H1 (cell line): Measurements from ENCODE around the gene COL12A1. TPM values are rescaled to one million over a fixed set of nuclear protein-coding genes. Genes with fewer than 3 reads are reported as not detected.

ENCODE experiments used
- CTCF ChIA-PET: fragments of 300-600 bp; sonication (Branson Sonifier 250); formaldehyde crosslinking; loops from one replicate; lab custom pipeline; 2021; ENCODE audit not compliant: partially characterized antibody; lab: Charles Lee
- POLR2A ChIA-PET: fragments of 300-600 bp; sonication (Branson Sonifier 250); formaldehyde crosslinking; loops from one replicate; lab custom pipeline; 2021; ENCODE audit warnings: inconsistent platforms; ENCODE audit not compliant: partially characterized antibody; lab: Charles Lee
- DNase-seq, 2 experiments: peaks; one replicate each; pipeline versions ENCODE4 v3.0.0 to v3.0.0-alpha.2; 2010 to 2022; ENCODE audit warnings: low spot score in 2 of 2, low read depth in 1 of 2, mixed read lengths in 1 of 2
- FAIRE-seq: peaks from 2 replicates; lab custom pipeline; 2011; peaks lifted over from hg19 to GRCh38; lab: Jason Lieb, UNC
- H2AFZ ChIP-seq: 2 replicates; pipeline ENCODE4 v1.8.1; 2012; ENCODE audit warnings: low read length, inconsistent platforms
- H2AK5ac ChIP-seq: 2 replicates; pipeline ENCODE4 v1.6.1; 2013; ENCODE audit warnings: low read depth, low read length
- H2BK120ac ChIP-seq: replicated peaks from 2 replicates; pipeline ENCODE3; 2013; ENCODE audit warnings: low read depth, low read length, inconsistent platforms
- H2BK12ac ChIP-seq: 2 replicates; pipeline ENCODE4 v1.6.1; 2013; ENCODE audit warnings: low read depth, low read length
- H2BK15ac ChIP-seq: 2 replicates; pipeline ENCODE4 v1.6.1; 2013; ENCODE audit warnings: low read length
- H2BK20ac ChIP-seq: 2 replicates; pipeline ENCODE4 v1.6.1; 2013; ENCODE audit warnings: low read length
- H2BK5ac ChIP-seq: 2 replicates; pipeline ENCODE4 v1.6.1; 2013; ENCODE audit warnings: low read depth, low read length
- H3K14ac ChIP-seq: 2 replicates; pipeline ENCODE4 v1.6.1; 2013; ENCODE audit warnings: inconsistent platforms; ENCODE audit not compliant: insufficient read length
- H3K18ac ChIP-seq: 2 replicates; pipeline ENCODE4 v1.6.1; 2013; ENCODE audit warnings: low read length; ENCODE audit errors: extremely low read depth
- H3K23ac ChIP-seq: 2 replicates; pipeline ENCODE4 v1.6.1; 2013; ENCODE audit warnings: inconsistent platforms; ENCODE audit not compliant: insufficient read length
- H3K23me2 ChIP-seq: 2 replicates; pipeline ENCODE4 v1.6.1; 2013; ENCODE audit warnings: low read depth, low read length
- H3K27ac ChIP-seq: 2 replicates; pipeline ENCODE4 v1.6.1; 2011; ENCODE audit warnings: low read depth, low read length, inconsistent platforms
- H3K27me3 ChIP-seq, 4 experiments: replicated peaks in 1 of 4; 1 replicate in 1 of 4; 2 replicates in 3 of 4; pipeline versions ENCODE4 v1.6.1 to v1.8.1; 2011 to 2013; ENCODE audit warnings: low read length in 3 of 4, mild to moderate bottlenecking in 3 of 4, inconsistent platforms in 2 of 4, mixed read lengths in 2 of 4, moderate library complexity in 1 of 4; ENCODE audit not compliant: control insufficient read depth in 3 of 4, insufficient read depth in 3 of 4; ENCODE audit errors: extremely low read depth in 1 of 4
- H3K36me3 ChIP-seq, 4 experiments: 2 replicates each; pipeline versions ENCODE4 v1.6.1 to v1.8.1; 2011 to 2013; ENCODE audit warnings: mild to moderate bottlenecking in 4 of 4, low read length in 3 of 4, moderate library complexity in 2 of 4, control low read depth in 1 of 4, inconsistent platforms in 1 of 4; ENCODE audit not compliant: insufficient read depth in 4 of 4, control insufficient read depth in 2 of 4
- H3K4ac ChIP-seq: replicated peaks from 2 replicates; pipeline ENCODE3; 2013; ENCODE audit warnings: low read length, low read depth, mixed read lengths, inconsistent platforms; ENCODE audit not compliant: insufficient read length
- H3K4me1 ChIP-seq, 4 experiments: replicated peaks in 1 of 4; 1 replicate in 1 of 4; 2 replicates in 3 of 4; pipeline versions ENCODE4 v1.6.1 to v1.8.1; 2011 to 2013; ENCODE audit warnings: low read length in 3 of 4, inconsistent platforms in 2 of 4, mixed read lengths in 1 of 4; ENCODE audit not compliant: insufficient read depth in 4 of 4, control insufficient read depth in 3 of 4
- H3K4me2 ChIP-seq, 2 experiments: 2 replicates each; pipeline versions ENCODE4 v1.6.1 to v1.8.1; 2011 to 2013; ENCODE audit warnings: low read depth in 2 of 2, low read length in 2 of 2, control low read depth in 1 of 2, inconsistent platforms in 1 of 2, mild to moderate bottlenecking in 1 of 2; ENCODE audit not compliant: insufficient read depth in 1 of 2
- H3K4me3 ChIP-seq, 4 experiments: fragments of 200-600, 300-600 bp in 1 of 4; sonication (generic), shearing (Covaris generic), sonication (Bioruptor Twin) in 1 of 4; 2 replicates each; pipeline versions ENCODE4 v1.5.1 to v1.8.1; 2011 to 2016; ENCODE audit warnings: low read length in 4 of 4, low read depth in 3 of 4, control low read depth in 2 of 4, inconsistent platforms in 2 of 4, mild to moderate bottlenecking in 2 of 4, mixed read lengths in 1 of 4, moderate library complexity in 1 of 4; ENCODE audit not compliant: insufficient read depth in 2 of 4; ENCODE audit errors: extremely low read depth in 1 of 4
- H3K56ac ChIP-seq: replicated peaks from 2 replicates; pipeline ENCODE3; 2013; ENCODE audit warnings: low read depth, mild to moderate bottlenecking, mixed read lengths, low read length, inconsistent platforms; ENCODE audit not compliant: insufficient read length
- H3K79me1 ChIP-seq: 2 replicates; pipeline ENCODE4 v1.6.1; 2013; ENCODE audit warnings: low read depth, low read length, control low read depth
- H3K79me2 ChIP-seq, 2 experiments: 2 replicates each; pipeline versions ENCODE4 v1.6.1 to v1.8.1; 2012 to 2013; ENCODE audit warnings: low read length in 2 of 2, mild to moderate bottlenecking in 2 of 2, inconsistent platforms in 1 of 2; ENCODE audit not compliant: insufficient read depth in 2 of 2, control insufficient read depth in 1 of 2
- H3K9ac ChIP-seq, 4 experiments: replicated peaks in 1 of 4; 1 replicate in 1 of 4; 2 replicates in 3 of 4; pipeline versions ENCODE4 v1.6.1 to v1.8.1; 2011 to 2013; ENCODE audit warnings: low read depth in 3 of 4, low read length in 3 of 4, control low read depth in 2 of 4, mild to moderate bottlenecking in 2 of 4, moderate library complexity in 2 of 4, inconsistent platforms in 1 of 4; ENCODE audit errors: extremely low read depth in 1 of 4
- H3K9me3 ChIP-seq, 2 experiments: 2 replicates each; pipeline versions ENCODE4 v1.6.1 to v1.8.1; 2012 to 2013; ENCODE audit warnings: mild to moderate bottlenecking in 2 of 2, moderate library complexity in 2 of 2, control low read depth in 1 of 2, inconsistent platforms in 1 of 2, low read depth in 1 of 2, low read length in 1 of 2, mixed read lengths in 1 of 2; ENCODE audit not compliant: insufficient read depth in 2 of 2
- H4K20me1 ChIP-seq, 2 experiments: replicated peaks in 1 of 2; 2 replicates each; pipeline versions ENCODE3 to v1.8.1; 2011 to 2013; ENCODE audit warnings: inconsistent platforms in 2 of 2, low read length in 2 of 2, mild to moderate bottlenecking in 1 of 2; ENCODE audit not compliant: insufficient read depth in 2 of 2, control insufficient read depth in 1 of 2
- H4K5ac ChIP-seq: 2 replicates; pipeline ENCODE4 v1.6.1; 2013; ENCODE audit warnings: low read length, low read depth, mixed read lengths, inconsistent platforms; ENCODE audit not compliant: insufficient read length
- H4K8ac ChIP-seq: 2 replicates; pipeline ENCODE4 v1.8.0; 2013; ENCODE audit warnings: mild to moderate bottlenecking, moderate library complexity, low read length, inconsistent platforms; ENCODE audit not compliant: insufficient read depth; ENCODE audit errors: extremely low read depth
- H4K91ac ChIP-seq: replicated peaks from 2 replicates; pipeline ENCODE3; 2013; ENCODE audit warnings: low read length, mixed read lengths, inconsistent platforms; ENCODE audit not compliant: insufficient read length
- BACH1 ChIP-seq: IDR thresholded peaks from 2 replicates; pipeline ENCODE4 v1.6.1; 2012; ENCODE audit warnings: low read length, improper control_type of control experiment
- CTBP2 ChIP-seq: IDR thresholded peaks from 2 replicates; pipeline ENCODE4 v1.7.0; 2011; ENCODE audit warnings: borderline replicate concordance, mild to moderate bottlenecking, moderate library complexity, mixed read lengths, low read length; ENCODE audit not compliant: insufficient read depth, insufficient read length
- HDAC2 ChIP-seq, 2 experiments: fragments of 300-600 bp in 1 of 2; sonication (generic) in 1 of 2; IDR thresholded peaks; 2 replicates each; pipeline ENCODE4 v1.6.1; 2011 to 2012; ENCODE audit warnings: low read depth in 2 of 2, low read length in 2 of 2, mild to moderate bottlenecking in 2 of 2, moderate library complexity in 2 of 2, borderline replicate concordance in 1 of 2, inconsistent platforms in 1 of 2
- KDM5A ChIP-seq: fragments of 200-600 bp; IDR thresholded peaks from 2 replicates; pipeline ENCODE4 v1.7.1; 2012; ENCODE audit warnings: mild to moderate bottlenecking, low read length, inconsistent platforms, mixed read lengths
- MAFK ChIP-seq: IDR thresholded peaks from 2 replicates; pipeline ENCODE4 v1.6.1; 2012; ENCODE audit warnings: low read depth, mild to moderate bottlenecking, improper control_type of control experiment, low read length
- NANOG ChIP-seq: IDR thresholded peaks from 2 replicates; pipeline ENCODE4 v1.6.1; 2011; ENCODE audit warnings: low read length, low read depth, mild to moderate bottlenecking, inconsistent platforms; ENCODE audit not compliant: insufficient read depth, poor library complexity, severe bottlenecking
- POLR2AphosphoS5 ChIP-seq: IDR thresholded peaks from 2 replicates; pipeline ENCODE4 v1.6.1; 2011; ENCODE audit warnings: low read depth, low read length
- RFX5 ChIP-seq: IDR thresholded peaks from 2 replicates; pipeline ENCODE4 v1.6.1; 2011; ENCODE audit warnings: low read depth, low read length, improper control_type of control experiment, borderline replicate concordance
- SRF ChIP-seq: IDR thresholded peaks from 2 replicates; pipeline ENCODE4 v1.6.1; 2011; ENCODE audit warnings: mild to moderate bottlenecking, low read depth, low read length, moderate library complexity
- TBP ChIP-seq: IDR thresholded peaks from 2 replicates; pipeline ENCODE4 v1.6.1; 2011; ENCODE audit warnings: low read depth, low read length, improper control_type of control experiment
- WGBS, 2 experiments: shearing (Covaris generic) in 1 of 2; methylation state at CpG; one replicate each; pipeline versions ENCODE4 v1.1.6 to v1.1.7; 2013 to 2015; ENCODE audit warnings: low lambda C conversion rate in 2 of 2, mixed read lengths in 2 of 2, inconsistent platforms in 1 of 2, low coverage in 1 of 2, missing lambda C conversion rate in 1 of 2; ENCODE audit not compliant: insufficient replicate concordance in 2 of 2, insufficient coverage in 1 of 2, insufficient read length in 1 of 2; ENCODE audit errors: extremely low coverage in 1 of 2, missing lambda C conversion rate in 1 of 2; 5-methylcytosine and 5-hydroxymethylcytosine counted together
- polyA plus RNA-seq, 7 experiments: library from polyadenylated mRNA; depleted of rRNA in 3 of 7; stranded (reverse) in 5 of 7; unstranded in 2 of 7; fragments of >200 nt in 5 of 7; fragments of 200-250 nt in 2 of 7; gene quantifications; 1 replicate in 5 of 7; 2 replicates in 1 of 7; 4 replicates in 1 of 7; pipeline versions ENCODE4 v1.2.1 to v1.2.3, GENCODE V29; 2011 to 2013; ENCODE audit warnings: missing spikeins in 2 of 7, mixed read lengths in 2 of 7
- total RNA-seq: library from RNA; stranded (reverse); fragmentation: NEBNext Ultra II Directional; extraction: Animal tissue kit (Norgen Biotek cat#: 25700); gene quantifications from 2 replicates; pipeline ENCODE4 v1.2.1, GENCODE V29; 2021
- TF ChIP-seq, protein P1 (sequence below): IDR thresholded peaks from 2 replicates; pipeline ENCODE4 v1.6.1; 2012; ENCODE audit warnings: low read length, inconsistent platforms
- TF ChIP-seq, protein P2 (sequence below): IDR thresholded peaks from 2 replicates; pipeline ENCODE4 v1.6.1; 2012; ENCODE audit warnings: inconsistent platforms

Gene COL12A1
- total and polyA plus RNA-seq, 2 of the 8 experiments (the other 6 are each of a cell fraction or from before 2014, with no cell fraction given) = 1.4 to 4.7 TPM

DNA sequence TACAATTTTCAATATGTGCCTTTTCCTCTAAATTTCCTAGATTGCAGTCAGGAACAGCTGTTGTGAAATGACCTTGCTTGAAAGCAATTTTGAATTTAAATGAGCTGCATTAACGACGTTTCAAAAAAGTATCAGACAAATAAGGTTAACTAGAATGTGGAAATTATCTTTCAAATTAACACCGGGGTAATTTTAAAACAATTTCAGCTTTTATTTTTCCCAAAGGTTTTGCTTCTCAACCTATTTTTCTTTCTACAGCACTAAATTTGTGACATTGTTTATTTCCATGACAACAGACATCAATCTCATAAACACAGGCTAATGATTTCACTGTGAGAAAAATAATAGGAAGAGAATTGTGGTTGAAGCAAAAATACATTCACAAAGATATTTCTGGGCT lies 38.5 kb downstream of the COL12A1 start:
- no peaks in the 10 kb centered on the region for H3K79me2 ChIP-seq
- peaks cover 0 to 2% (median 0%) of the 10 kb centered on the region in 4 experiments; a peak in 1 of 7 replicates for H3K27me3 ChIP-seq
- no peak overlapping the region for H2BK120ac ChIP-seq
- H3K36me3 ChIP-seq = no peaks in the 10 kb centered on the region
- no peak overlapping the region for H3K4me3 ChIP-seq
- H2BK5ac ChIP-seq = no peak overlapping the region
- no peak overlapping the region for H3K14ac ChIP-seq
- no peaks in the 10 kb centered on the region for H3K23me2 ChIP-seq
- no peak overlapping the region for H2AFZ ChIP-seq
- 84% methylated on average over 3 of the region's 3 CpGs; no CpG with 5 or more reads in 1 of the 2 experiments for WGBS, 2 experiments
- H2BK20ac ChIP-seq = no peak overlapping the region
- no peak overlapping the region for H3K9ac ChIP-seq
- POLR2A ChIA-PET = no interaction called here
- no peaks in the 10 kb centered on the region for H3K79me1 ChIP-seq
- no peaks in the 10 kb centered on the region for H4K20me1 ChIP-seq
- no peak overlapping the region for H4K8ac ChIP-seq
- no peak for DNase-seq
- no peak overlapping the region for H4K91ac ChIP-seq
- H3K4me1 ChIP-seq = no peaks in the 10 kb centered on the region
- H3K4me2 ChIP-seq = no peak overlapping the region
- no peak overlapping the region for H4K5ac ChIP-seq
- H3K9me3 ChIP-seq = no peaks in the 10 kb centered on the region
- H3K4ac ChIP-seq = no peak overlapping the region
- no peak overlapping the region for H3K18ac ChIP-seq
- no peak overlapping the region for H2BK12ac ChIP-seq
- H3K27ac ChIP-seq = no peak overlapping the region
- no peak overlapping the region for H3K23ac ChIP-seq
- no peak overlapping the region for H3K56ac ChIP-seq
- no peak for FAIRE-seq
- CTCF ChIA-PET = interaction anchor here (1.0 to 1.5 kb wide), 3 partner anchors 35 to 43 kb away, joined by 3 to 5 read pairs (median 4); no protein-coding TSS in a partner anchor
- no peak overlapping the region for H2AK5ac ChIP-seq
- no peak overlapping the region for H2BK15ac ChIP-seq
- TF ChIP-seq HDAC2 (IDR thresholded peaks at IDR 0.05; ENCODE audit: borderline replicate concordance in 1 of 2, low read depth in 2 of 2, low read length in 2 of 2) (no peak), POLR2AphosphoS5 (no peak), TBP (no peak), KDM5A (no peak), MAFK (no peak), CTBP2 (no peak), RFX5 (no peak), SRF (no peak), BACH1 (no peak), NANOG (no peak)
- TF ChIP-seq, protein P1, sequence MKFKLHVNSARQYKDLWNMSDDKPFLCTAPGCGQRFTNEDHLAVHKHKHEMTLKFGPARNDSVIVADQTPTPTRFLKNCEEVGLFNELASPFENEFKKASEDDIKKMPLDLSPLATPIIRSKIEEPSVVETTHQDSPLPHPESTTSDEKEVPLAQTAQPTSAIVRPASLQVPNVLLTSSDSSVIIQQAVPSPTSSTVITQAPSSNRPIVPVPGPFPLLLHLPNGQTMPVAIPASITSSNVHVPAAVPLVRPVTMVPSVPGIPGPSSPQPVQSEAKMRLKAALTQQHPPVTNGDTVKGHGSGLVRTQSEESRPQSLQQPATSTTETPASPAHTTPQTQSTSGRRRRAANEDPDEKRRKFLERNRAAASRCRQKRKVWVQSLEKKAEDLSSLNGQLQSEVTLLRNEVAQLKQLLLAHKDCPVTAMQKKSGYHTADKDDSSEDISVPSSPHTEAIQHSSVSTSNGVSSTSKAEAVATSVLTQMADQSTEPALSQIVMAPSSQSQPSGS = no peak
- TF ChIP-seq, protein P2, sequence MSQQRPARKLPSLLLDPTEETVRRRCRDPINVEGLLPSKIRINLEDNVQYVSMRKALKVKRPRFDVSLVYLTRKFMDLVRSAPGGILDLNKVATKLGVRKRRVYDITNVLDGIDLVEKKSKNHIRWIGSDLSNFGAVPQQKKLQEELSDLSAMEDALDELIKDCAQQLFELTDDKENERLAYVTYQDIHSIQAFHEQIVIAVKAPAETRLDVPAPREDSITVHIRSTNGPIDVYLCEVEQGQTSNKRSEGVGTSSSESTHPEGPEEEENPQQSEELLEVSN = no peak
